HG03108 (cell line): ENCODE results near the gene PIP5K1B.
"Not testable (repeated sequence)": the region's sequence is repeated elsewhere in the genome, so short reads cannot be mapped to it uniquely, and the experiment has no call there.

ENCODE experiments used
- ATAC-seq: cut with Tn5 transposase; IDR thresholded peaks from one replicate; pipeline ENCODE4 v1.9.1; 2021; ENCODE audit warnings: moderate library complexity; ENCODE audit not compliant: unreplicated experiment

PIP5K1B gene

DNA sequence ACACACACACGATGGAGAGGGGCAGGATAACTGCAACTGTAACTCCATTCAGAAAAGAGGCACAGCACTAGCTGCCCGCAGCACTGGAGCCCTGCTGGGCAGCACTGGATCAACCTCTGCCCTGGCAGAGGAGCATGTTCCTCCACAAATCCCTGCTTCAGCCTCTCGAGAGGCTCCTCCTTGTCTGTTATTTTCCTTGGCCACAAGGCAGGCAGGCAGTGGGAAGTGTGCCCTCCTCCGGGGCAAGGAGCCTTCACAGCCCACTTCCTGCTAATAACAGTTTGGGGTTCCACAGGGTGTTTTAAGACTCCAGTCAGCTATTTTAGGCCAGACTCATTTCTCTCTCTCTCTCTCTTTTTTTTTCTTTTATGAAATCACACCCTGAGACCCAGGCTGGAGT lies 342.3 kb downstream of the PIP5K1B start:
- no peak for ATAC-seq

DNA sequence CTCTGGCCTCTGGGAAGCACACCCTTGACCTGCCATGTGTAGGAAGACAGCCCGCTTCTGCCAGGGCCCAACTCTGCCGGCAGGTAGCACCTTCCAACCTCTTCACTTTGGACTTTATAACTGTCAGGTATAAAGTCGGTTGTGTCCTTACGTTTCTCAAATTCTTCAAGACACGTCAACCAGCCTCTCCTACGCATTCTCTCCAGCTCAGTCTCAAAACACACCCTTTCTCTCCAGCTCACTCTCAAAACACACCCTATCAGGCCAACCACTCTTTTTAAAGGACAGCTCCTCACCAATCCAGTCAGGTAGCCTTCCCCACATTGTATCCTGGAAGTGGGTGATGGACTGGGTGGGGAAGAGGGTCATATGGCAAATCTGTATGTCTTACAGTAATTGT lies 344.1 kb downstream of the PIP5K1B start:
- no peak for ATAC-seq

DNA sequence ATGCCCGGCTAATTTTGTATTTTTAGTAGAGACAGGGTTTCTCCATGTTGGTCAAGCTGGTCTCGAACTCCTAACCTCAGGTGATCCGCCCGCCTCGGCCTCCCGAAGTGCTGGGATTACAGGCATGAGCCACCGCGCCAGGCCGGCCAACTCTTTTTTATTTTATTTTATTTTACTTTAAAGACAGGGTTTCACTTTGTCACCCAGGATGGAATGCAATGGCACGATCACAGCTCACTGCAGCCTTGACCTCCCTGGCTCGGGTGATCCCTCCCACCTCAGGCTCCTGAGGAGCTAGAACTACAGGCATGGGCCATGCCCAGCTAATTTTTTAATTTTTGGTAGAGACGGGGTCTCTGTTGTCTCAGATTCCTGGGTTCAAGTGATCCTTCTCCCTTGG lies 345.9 kb downstream of the PIP5K1B start:
- ATAC-seq = not testable (repeated sequence)

DNA sequence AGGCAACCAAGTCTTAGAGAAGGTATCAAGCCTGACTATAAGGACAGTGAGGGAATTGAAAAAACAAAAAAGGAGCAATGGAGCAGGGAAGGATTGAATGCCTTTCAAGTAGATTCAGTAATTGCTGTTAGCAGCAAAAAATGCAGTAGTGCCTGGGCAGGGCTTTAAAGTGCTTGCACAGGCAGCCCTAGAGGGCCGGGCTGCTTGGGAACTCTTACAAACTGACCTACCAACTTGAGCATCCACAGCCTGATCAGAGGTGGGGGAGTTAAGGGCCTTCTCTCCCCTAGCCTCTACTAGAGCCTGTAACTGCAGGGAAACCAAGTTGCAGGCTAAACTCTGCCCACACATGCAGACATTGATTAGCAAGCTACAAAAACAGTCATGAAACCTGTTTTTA lies 349.9 kb downstream of the PIP5K1B start:
- ATAC-seq = no peak

DNA sequence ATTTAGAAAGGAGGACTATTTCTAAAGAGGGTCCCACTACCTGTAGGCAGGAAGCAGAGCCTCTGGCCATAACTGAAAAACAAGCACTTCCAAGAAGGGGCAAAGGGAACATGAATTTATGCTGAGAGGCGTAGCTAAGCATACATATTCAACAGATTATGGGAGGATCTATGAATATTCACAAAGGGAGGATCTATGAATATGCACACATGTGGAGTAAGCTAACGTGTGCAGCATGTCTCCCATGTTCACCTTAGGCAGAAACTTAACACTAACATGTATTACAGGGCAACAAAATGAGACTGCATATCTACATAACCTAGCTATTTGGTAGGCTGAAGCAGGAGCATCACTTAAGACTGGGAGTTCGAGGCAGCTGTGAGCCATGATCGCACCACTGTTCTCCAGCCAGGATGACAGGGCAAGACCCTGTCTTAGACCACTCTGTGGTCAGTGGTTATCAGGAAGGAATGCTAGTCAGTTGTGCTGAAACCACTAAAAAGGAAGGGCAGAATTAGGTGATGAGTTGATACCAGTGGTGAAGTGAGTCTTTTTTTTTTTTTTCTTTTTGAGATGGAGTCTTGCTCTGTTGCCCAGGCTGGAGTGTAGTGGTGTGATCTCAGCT lies 351.3 kb downstream of the PIP5K1B start:
- ATAC-seq = no peak

DNA sequence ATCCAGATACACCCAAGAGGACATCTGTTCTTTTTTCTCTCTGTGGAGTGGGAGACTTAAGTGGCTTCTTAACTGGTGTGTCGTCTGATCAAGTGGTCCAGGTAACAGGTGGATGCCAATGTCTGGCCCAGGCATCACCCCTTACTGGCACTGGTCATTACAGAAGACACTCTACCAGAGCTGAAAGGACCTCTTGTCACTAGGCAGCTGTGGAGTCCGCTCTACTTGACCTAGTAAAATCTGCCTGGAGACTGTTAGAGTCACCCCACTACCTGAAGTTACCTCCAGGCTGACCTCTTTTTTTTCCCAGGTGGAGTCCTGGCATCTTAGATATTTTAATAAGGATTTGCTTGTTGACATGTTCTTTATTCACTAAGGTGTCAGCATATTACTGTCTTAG lies 353.1 kb downstream of the PIP5K1B start:
- ATAC-seq = no peak
